Left hindlimb (tissue), 1 donor: ENCODE data around the gene ARHGAP11B.
"Not testable (repeated sequence)": the region's sequence is repeated elsewhere in the genome, so short reads cannot be mapped to it uniquely, and the experiment has no call there.

Source experiments
- DNase-seq: peaks from one replicate; pipeline ENCODE4 v3.0.0-alpha.2; 2018

ARHGAP11B gene

DNA sequence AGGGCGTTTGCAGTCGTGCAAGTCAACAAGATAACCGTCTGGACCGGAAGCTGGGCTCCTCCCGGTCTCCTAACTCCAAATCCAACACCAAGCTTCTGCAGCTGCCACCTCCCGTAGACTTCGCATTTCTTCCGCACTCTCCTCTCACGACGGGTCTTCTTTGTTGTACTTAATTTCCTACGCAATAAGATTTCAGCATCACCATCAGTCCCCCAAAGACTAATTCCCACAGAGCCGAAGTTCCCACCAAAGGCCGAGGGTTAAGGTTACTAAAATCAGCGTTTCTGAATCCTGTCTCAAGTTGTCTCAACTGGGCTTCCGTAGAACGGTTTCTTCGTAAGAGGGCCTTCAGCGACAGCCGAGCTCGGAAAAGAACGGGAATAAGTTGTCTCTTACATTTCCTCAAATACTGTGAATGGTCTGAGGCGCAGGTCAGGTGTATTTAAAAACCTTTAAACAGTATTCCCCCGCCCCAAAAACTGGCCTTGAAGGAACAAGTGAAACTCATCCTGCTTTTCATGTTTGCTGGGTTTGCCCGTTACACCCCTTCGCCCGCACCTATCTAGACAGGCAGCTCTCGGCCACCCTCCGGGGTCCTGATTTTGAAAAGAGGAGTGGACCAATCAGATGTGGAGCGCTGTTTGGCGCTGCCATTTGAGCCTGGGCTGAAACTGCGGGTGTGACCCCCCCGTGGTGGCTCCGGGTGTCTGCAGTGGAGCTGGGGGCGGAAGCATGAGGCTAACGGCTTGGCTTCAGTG is at the start of gene ARHGAP11B:
Gene ARHGAP11B (plus strand): TSS at position 693 of the 758 bp plus-strand sequence.
- peak; percentile 94 for DNase-seq

- not testable (repeated sequence) for DNase-seq
Observed at GRCh38 chr15:30579394-30579970, 46.4 kb upstream of the ARHGAP11B start.

GRCh38 chr15:30580716-30581115 is 45.2 kb upstream of the ARHGAP11B start:
- DNase-seq: not testable (repeated sequence)

DNA sequence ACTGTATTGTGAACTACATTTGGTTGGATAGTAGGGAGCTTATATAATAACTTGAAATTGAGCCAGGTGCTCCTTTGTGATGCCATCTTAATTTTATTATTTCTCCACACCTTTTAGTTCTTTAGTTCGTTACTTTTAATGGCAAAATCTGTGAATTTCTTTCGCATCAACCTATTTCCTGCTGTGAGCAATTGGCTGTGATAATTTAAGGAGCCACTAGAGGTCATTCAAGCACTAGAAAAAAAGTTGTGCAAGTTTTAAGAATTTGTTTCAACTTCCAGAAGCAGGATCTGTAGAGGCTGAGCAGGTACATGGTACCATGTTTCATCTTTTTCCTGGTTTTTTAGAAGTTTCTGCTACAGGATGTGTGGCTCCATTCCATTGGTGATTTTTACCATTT is 27.0 kb upstream of the ARHGAP11B start:
- DNase-seq: not testable (repeated sequence)

GRCh38 chr15:30603796-30604195 is 22.1 kb upstream of the ARHGAP11B start, which contains the start of gene GOLGA8H:
Gene GOLGA8H (plus strand): TSS chr15:30604028. CDS start chr15:30604126, 98 bp downstream.
- not testable (repeated sequence) for DNase-seq

- DNase-seq: not testable (repeated sequence)
Observed at GRCh38 chr15:30612271-30612670, 13.7 kb upstream of the ARHGAP11B start.

DNA sequence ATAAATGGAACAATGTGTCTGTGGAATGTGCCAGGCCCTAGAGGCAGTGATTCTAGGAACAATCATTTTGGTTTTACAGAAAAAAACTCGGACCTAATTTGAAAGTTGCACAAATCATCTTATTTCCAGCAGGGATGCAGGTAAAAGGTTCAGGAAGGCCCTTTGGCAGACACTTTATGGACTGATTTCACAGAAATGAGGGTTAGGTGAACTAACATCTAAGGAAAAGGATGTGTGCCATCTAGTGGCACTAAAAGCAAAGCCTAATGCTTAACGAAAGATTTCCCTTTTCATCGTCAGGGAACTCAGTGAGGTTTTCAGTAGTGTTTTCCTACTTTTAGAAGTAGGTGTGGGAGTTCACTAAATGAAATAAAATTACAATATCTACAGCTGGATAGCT is 4.6 kb upstream of the ARHGAP11B start:
- peak; percentile 24 for DNase-seq

DNA sequence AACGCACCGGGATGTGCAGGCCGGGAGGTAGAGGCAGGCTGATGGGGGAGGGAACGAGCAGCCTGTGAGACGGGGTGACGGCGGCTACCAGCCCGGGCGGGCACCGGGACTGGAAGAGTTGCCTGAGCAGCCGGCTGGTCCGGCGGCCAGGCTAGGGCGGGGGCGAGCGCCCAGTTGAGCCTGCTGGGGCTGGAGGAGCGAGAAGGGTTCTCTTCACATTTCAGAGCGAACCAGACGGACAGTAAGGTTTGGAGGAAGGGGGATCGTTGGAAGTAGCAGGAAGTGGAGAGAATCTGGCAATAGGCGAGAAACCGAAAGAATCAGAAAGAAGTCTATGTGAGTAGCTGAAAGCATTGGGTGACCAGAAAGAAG is 252 bp downstream of the ARHGAP11B start:
- peak; percentile 30 for DNase-seq

- not testable (repeated sequence) for DNase-seq
Observed at GRCh38 chr15:30626632-30627031, 704 bp downstream of the ARHGAP11B start.

DNA sequence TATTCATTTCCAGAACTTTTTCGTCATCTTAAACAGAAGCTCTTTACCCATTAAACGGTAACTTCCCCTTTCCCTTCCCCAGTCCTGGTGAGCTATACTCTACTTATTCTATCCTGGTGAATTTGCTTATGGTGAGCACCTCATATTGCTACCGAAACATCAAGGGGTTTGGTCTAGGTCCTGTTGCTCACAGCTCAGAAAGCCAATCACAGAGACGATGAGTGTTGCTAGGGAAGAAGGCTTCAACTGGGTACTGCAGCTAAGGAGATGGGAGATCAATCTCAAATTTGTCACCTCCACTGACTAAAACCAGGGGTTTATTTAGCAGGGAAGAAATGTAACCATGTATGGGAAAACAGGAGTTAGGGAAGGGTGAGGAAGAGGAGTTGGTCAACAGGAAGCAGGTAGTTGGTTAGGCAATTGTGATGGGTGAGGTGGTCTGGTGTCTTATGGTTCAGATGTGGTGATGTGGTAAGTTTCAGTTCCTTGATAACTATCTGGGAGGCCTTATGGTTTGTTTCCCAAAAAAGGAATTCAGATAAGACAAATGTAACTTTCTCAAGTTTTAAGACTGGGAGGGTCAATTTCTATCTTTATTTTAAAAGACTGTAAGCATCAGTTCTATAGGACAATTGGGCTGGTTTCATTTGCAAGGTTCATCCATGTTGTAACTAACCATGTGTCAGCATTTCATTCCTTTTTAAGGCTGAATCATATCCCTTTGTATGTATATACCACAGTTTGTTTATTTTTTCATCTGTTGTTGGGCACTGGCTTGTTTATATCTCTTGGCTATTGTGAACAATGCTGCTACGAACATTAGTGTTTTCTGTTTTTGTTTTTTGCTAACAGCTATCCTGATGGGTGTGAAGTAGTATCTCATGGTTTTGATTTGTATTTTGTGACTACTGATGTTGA is 24.3 kb downstream of the ARHGAP11B start:
- no peak for DNase-seq

DNA sequence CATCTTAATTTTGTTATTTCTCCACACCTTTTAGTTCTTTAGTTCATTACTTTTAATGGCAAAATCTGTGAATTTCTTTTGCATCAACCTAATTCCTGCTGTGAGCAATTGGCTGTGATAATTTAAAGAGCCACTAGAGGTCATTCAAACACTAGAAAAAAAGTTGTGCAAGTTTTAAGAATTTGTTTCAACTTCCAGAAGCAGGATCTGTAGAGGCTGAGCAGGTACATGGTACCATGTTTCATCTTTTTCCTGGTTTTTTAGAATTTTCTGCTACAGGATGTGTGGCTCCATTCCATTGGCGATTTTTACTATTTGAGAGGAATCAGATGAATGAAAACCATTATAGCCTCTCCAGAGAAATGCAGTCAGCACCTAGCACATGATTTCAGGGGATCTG is 35.2 kb downstream of the ARHGAP11B start:
- DNase-seq: not testable (repeated sequence)

- not testable (repeated sequence) for DNase-seq
Observed at GRCh38 chr15:30669621-30670020, 43.7 kb downstream of the ARHGAP11B start.

- no peak for DNase-seq
Observed at GRCh38 chr15:30670056-30670455, 44.1 kb downstream of the ARHGAP11B start.

DNA sequence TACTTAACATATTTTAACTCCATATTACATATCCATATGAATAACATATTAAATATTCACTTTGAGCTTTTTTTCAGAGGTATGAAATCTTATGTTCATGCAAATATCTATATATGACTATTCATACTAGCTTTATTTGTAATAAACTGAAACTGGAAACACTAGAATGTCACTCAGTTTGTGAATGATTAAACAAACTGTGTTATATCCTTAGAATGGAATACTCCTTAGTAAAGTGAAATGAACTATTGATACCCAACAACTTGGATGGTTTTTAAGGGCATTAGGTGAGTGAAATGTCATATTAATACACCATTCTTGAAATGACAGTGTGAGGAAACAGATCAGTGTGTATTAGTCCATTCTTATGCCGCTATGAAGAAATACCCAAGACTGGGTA is 45.4 kb downstream of the ARHGAP11B start:
- no peak for DNase-seq

- DNase-seq: no peak
Observed at GRCh38 chr15:30675126-30675525, 49.2 kb downstream of the ARHGAP11B start.

- not testable (repeated sequence) for DNase-seq
Observed at GRCh38 chr15:30675891-30676290, 50.0 kb downstream of the ARHGAP11B start.

GRCh38 chr15:30680997-30681396 is 55.1 kb downstream of the ARHGAP11B start:
- DNase-seq: not testable (repeated sequence)

DNA sequence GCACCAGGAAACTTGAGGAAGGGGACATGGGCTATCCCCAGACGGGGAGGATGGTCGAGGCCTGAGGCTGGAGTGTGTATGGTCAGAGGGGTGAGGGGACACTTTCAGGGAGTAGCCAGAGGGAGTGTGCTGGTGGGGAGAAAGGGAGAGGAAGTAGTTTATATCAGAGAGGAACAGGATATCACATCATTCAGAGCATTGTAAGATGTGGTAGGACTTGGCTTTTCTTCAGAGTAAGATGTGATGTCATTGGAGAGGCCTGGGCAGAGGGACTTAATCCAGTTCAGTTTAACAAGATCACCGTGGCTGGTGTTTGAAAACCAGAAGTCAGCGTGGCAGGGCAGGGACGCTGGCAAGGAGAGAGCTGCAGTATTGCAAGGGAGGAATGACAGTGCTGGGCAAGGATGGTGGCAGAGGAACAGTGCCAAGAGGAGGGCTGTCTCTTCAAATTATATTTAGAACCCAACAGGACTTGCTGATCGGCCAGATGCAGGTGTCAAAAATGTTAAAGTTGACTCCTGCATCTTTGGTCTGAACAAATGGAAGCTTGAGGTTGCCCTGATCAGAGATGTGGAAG is 59.9 kb downstream of the ARHGAP11B start:
- DNase-seq: not testable (repeated sequence)

GRCh38 chr15:30686651-30687050 is 60.7 kb downstream of the ARHGAP11B start:
- not testable (repeated sequence) for DNase-seq
